Astrocyte of the cerebellum (primary cell): ENCODE results near the gene IGHMBP2.

Source experiments
- DNase-seq: peaks from one replicate; pipeline ENCODE4 v3.0.0-alpha.2; 2011; ENCODE audit warnings: low read depth
- H3K4me3 ChIP-seq: 2 replicates; pipeline ENCODE4 v1.5.1; 2011; ENCODE audit warnings: mild to moderate bottlenecking, low read depth, low read length, moderate library complexity
- CTCF ChIP-seq: IDR thresholded peaks from 2 replicates; pipeline ENCODE4 v1.5.1; 2012; ENCODE audit warnings: low read length, low read depth, moderate library complexity, mild to moderate bottlenecking; ENCODE audit errors: missing control alignments
- in situ Hi-C: cut with HindIII; loops from 2 replicates; pipeline ENCODE4 v1.10.0; 2017; ENCODE audit warnings: low sequenced_read_pairs

IGHMBP2 gene

DNA sequence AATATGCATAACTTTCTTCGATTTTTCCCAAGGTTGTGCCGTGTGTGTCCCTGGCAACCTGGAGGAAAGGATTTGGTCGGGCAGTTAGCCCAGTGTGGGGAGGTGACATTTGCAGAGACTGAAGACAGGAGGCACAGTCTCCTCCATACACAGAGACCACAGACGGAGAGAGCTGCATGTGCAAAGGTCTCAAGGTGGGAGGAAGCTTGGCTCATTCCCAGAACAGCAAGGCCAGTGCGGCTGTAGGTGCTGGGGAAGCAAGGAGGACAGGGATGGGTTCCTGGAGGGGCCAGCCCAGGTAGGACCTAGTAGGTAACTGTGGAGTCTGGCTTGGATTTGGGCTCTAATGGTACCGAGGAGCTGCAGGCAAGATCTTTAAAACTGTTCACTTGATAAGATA, 41.3 kb upstream of the IGHMBP2 start:
- DNase-seq, result no peak
- H3K4me3 ChIP-seq, result no peak overlapping the region
- in situ Hi-C loops, result no loop called here
- TF ChIP-seq CTCF, result no peak

GRCh38 chr11:68863553-68864265, 40.0 kb upstream of the IGHMBP2 start:
- no peak for TF ChIP-seq CTCF
- no peak for DNase-seq
- no peak overlapping the region for H3K4me3 ChIP-seq
- in situ Hi-C loops, result no loop called here

DNA sequence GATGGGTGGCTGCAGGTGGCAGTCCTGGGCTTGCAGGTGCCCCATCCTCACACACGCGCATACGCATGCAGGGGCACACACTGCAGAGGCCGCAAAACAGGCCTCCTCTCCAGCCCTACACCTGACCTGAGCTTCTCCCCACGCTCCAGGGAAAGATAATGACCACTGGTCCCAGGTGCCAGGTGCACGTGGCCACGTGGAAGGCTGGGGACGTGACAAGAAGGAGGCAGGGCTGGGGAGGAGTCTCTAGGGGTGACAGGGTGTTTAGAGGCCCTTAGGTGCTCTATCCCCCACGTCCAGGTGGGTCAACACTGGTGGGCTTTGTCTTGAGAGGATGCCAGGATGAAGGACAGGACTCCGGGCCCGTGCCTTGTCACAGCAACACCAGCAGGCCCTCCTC, 38.5 kb upstream of the IGHMBP2 start:
- DNase-seq, result no peak
- no peak for TF ChIP-seq CTCF
- in situ Hi-C loops, result no loop called here
- H3K4me3 ChIP-seq, result no peak overlapping the region

DNA sequence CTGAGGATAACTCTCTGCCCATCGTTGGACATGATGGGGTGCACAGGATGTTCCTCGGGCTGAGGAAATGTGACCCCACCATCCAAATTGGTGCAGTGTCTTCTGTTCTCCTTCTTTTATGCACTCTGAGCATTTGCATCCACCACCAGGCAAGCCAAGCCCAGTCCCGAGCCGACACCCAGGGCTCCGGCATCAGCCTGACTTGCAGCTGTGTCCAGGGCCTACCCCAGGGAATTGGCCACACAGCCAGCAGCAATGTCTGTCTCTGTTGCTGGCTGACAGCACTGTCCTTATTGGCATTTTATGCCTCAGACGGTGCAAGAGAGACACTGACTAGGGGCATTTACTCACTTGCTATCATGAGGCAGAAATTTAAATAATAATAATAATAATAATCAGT, 36.6 kb upstream of the IGHMBP2 start:
- no peak overlapping the region for H3K4me3 ChIP-seq
- no peak for TF ChIP-seq CTCF
- no peak for DNase-seq
- in situ Hi-C loops, result no loop called here

- no peak for DNase-seq
- in situ Hi-C loops, result no loop called here
- no peak overlapping the region for H3K4me3 ChIP-seq
- TF ChIP-seq CTCF, result no peak
Observed at GRCh38 chr11:68868221-68868835, 35.4 kb upstream of the IGHMBP2 start.

- TF ChIP-seq CTCF, result no peak
- DNase-seq, result no peak
- in situ Hi-C loops, result no loop called here
- H3K4me3 ChIP-seq, result no peak overlapping the region
Observed at GRCh38 chr11:68870470-68870869, 33.2 kb upstream of the IGHMBP2 start.
